ENCODE measurements around the gene EQTN. TPM values are rescaled to one million over a fixed set of nuclear protein-coding genes. Genes with fewer than 3 reads are reported as not detected.

EQTN gene
- not detected in 3 replicates for total RNA-seq
- long read RNA-seq, result 0 reads

DNA sequence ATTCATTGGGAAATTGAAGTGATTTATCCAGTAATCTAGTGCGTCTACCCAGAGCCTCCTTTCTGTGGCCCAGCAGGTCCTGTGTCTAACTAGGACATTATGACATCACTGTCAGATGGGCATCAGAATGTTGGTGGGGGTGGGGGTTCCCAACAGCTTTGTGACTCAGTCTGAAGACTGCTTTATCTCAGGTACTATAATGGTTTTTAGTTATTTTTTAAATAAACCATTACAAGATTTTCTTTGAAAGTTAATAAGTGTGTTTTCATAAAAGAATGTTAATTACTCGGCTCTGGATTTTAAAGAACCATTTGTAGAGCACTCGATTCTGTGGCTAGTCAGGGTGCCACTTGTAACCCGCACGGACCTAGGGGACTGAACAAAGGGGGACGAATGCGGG, at the start of gene EQTN:
TSS of gene EQTN (minus strand) at position 101 of the 400 bp plus-strand sequence. CDS start at position 6, 95 bp downstream.
- Mint-ChIP-seq H3K27me3 (ENCODE audit: low read depth) (peaks cover 11% of the 10 kb centered on the region), H3K27ac (ENCODE audit: unreplicated experiment) (no peak within 1 kb of the TSS), H3K4me1 (ENCODE audit: low read depth) (no peaks in the 10 kb centered on the region), H3K4me3 (ENCODE audit: unreplicated experiment) (no peak within 1 kb of the TSS), H3K9me3 (ENCODE audit: low read depth) (peaks cover 2% of the 10 kb centered on the region), H3K36me3 (ENCODE audit: low read depth) (no peaks in the 10 kb centered on the region)
- TF ChIP-seq, protein P1, sequence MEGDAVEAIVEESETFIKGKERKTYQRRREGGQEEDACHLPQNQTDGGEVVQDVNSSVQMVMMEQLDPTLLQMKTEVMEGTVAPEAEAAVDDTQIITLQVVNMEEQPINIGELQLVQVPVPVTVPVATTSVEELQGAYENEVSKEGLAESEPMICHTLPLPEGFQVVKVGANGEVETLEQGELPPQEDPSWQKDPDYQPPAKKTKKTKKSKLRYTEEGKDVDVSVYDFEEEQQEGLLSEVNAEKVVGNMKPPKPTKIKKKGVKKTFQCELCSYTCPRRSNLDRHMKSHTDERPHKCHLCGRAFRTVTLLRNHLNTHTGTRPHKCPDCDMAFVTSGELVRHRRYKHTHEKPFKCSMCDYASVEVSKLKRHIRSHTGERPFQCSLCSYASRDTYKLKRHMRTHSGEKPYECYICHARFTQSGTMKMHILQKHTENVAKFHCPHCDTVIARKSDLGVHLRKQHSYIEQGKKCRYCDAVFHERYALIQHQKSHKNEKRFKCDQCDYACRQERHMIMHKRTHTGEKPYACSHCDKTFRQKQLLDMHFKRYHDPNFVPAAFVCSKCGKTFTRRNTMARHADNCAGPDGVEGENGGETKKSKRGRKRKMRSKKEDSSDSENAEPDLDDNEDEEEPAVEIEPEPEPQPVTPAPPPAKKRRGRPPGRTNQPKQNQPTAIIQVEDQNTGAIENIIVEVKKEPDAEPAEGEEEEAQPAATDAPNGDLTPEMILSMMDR (IDR thresholded peaks at IDR 0.05), result no peak
- DNase-seq (ENCODE audit: low spot score), result no peak

DNA sequence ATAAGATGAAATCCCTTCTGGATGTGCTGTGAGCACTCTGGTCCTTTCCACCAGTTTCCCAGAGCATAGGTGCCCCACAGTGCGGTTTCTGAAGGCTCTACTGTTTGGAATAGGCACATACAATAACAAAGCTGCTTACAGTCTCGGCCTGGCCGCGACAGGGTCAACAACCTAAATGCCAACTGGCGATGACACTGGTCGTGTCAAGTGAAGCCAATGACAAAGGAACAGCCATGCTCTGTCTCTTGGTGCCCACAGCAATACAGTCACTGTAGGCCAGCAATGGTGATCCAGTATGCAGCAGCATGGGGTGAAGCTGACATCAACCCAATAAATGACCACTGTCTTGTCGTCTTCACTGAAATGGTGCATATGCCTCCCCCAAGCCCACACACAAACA, 47.8 kb upstream of the EQTN start:
- no peaks in the 10 kb centered on the region for H3K27me3 Mint-ChIP-seq (ENCODE audit: low read depth)
- no peaks in the 10 kb centered on the region for H3K36me3 Mint-ChIP-seq (ENCODE audit: low read depth)
- no peak overlapping the region for H3K4me3 Mint-ChIP-seq (ENCODE audit: unreplicated experiment)
- no peaks in the 10 kb centered on the region for H3K9me3 Mint-ChIP-seq (ENCODE audit: low read depth)
- TF ChIP-seq, protein P1 (IDR thresholded peaks at IDR 0.05), result no peak
- DNase-seq (ENCODE audit: low spot score), result no peak
- H3K27ac Mint-ChIP-seq (ENCODE audit: unreplicated experiment), result no peak overlapping the region
- peaks cover 34% of the 10 kb centered on the region for H3K4me1 Mint-ChIP-seq (ENCODE audit: low read depth)

DNA sequence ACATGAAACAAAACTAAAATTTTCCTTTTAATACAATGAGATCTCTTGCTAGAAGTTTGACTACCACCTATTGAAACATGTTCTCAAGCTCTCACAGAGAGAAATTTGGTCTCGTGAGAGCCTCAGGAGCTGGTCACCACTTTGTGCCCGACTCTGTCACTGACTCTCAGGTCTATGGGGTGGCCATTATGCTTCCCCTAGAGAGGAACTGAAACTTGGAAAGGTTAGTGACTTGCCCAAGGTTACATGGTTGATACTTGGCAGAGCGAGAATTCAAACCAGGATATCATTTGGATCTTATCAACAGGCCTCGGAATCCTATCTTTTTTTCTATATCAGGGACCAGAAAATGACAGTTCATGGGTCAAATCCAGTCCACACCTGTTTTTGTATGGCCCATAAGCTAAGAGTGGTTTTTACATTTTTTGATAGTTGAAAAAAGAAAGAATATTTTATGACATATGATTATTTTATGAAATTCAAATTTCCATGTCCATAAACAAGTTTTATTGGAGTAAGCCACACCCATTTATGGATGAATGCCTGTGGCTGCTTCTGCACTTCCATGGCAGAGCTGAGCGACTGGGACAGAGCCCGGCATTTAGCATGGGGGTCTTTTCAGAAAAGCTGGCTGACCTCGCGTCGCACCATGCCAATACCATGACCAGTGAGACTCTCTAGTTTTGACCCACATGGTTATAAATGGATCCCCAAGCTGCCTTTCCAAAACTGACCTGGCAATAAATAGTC, 44.8 kb upstream of the EQTN start:
- Mint-ChIP-seq H3K27me3 (ENCODE audit: low read depth) (no peaks in the 10 kb centered on the region), H3K36me3 (ENCODE audit: low read depth) (no peaks in the 10 kb centered on the region), H3K4me3 (ENCODE audit: unreplicated experiment) (no peak overlapping the region), H3K27ac (ENCODE audit: unreplicated experiment) (peak overlapping the region; percentile 71), H3K4me1 (ENCODE audit: low read depth) (peaks cover 46% of the 10 kb centered on the region), H3K9me3 (ENCODE audit: low read depth) (no peaks in the 10 kb centered on the region)
- TF ChIP-seq, protein P1 (IDR thresholded peaks at IDR 0.05), result no peak
- DNase-seq (ENCODE audit: low spot score), result no peak

DNA sequence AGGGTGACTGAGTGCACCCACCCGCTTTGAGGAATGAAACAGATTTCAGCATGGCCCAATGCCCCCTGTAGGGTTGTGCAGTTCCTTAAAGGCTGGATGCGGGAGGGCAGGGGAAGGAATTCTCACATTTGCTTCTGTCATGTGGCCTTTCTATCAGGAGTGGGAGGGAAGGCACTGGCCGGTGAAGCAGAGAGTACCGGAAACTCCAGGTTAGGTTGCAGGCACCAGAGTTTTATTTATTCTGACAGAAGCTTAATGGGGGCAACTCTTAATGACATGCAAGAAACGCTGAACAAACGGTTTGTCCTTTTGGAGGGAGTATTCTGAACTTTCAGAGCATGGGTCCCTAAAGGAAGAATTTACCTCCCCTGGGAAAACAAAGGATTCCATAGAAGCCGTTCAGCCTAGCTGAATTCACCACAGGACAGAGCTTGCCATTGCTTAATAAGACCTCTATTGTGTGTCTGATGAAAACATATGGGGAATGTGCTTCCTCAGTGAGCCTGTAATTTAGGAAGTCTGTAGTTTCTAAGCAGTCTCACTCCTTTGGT, 44.1 kb upstream of the EQTN start:
- H3K9me3 Mint-ChIP-seq (ENCODE audit: low read depth), result no peaks in the 10 kb centered on the region
- no peak for DNase-seq (ENCODE audit: low spot score)
- H3K4me3 Mint-ChIP-seq (ENCODE audit: unreplicated experiment), result no peak overlapping the region
- H3K27me3 Mint-ChIP-seq (ENCODE audit: low read depth), result no peaks in the 10 kb centered on the region
- H3K27ac Mint-ChIP-seq (ENCODE audit: unreplicated experiment), result peak overlapping the region; percentile 32
- H3K36me3 Mint-ChIP-seq (ENCODE audit: low read depth), result no peaks in the 10 kb centered on the region
- TF ChIP-seq, protein P1 (IDR thresholded peaks at IDR 0.05), result no peak
- peaks cover 46% of the 10 kb centered on the region for H3K4me1 Mint-ChIP-seq (ENCODE audit: low read depth)

DNA sequence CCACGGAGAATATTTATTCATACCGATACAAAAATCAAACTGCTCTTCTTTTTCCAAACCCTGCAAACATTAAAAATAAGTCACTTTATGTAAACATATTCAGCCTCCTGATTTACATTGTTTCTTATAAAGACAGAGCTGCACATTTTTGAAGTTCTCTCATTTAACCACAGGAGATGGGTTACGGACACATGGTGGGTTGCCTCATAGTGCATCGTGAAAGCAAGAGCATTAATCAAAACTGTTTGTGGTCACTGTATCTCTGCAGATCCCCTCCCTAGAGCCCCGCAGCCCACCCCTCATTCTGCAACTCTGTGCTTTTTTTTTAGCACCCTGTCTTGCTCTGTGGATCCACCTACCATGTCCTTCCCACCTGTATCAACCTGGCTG, 43.3 kb upstream of the EQTN start:
- no peaks in the 10 kb centered on the region for H3K9me3 Mint-ChIP-seq (ENCODE audit: low read depth)
- peak overlapping the region; percentile 78 for H3K27ac Mint-ChIP-seq (ENCODE audit: unreplicated experiment)
- TF ChIP-seq, protein P1 (IDR thresholded peaks at IDR 0.05), result no peak
- peaks cover 46% of the 10 kb centered on the region for H3K4me1 Mint-ChIP-seq (ENCODE audit: low read depth)
- DNase-seq (ENCODE audit: low spot score), result no peak
- no peaks in the 10 kb centered on the region for H3K36me3 Mint-ChIP-seq (ENCODE audit: low read depth)
- no peak overlapping the region for H3K4me3 Mint-ChIP-seq (ENCODE audit: unreplicated experiment)
- peaks cover 2% of the 10 kb centered on the region for H3K27me3 Mint-ChIP-seq (ENCODE audit: low read depth)

Measured in chondrocyte (in vitro differentiated cells).